Lower lobe of right lung (tissue), 2 donors: Measurements from ENCODE around the gene GIGYF2. TPM values are rescaled to one million over a fixed set of nuclear protein-coding genes. Genes with fewer than 3 reads are reported as not detected.

Experiments
- ATAC-seq, 2 donors: fragments of 200-7000 bp; cut with Tn5 transposase; one replicate each; pipeline ENCODE4 v1.9.1; 2020 to 2022; ENCODE audit warnings: mild to moderate bottlenecking in 2 of 2, moderate library complexity in 2 of 2
- DNase-seq: peaks from one replicate; pipeline ENCODE4 v3.0.0-alpha.2; 2020
- H3K27ac ChIP-seq: fragments of 200-600 bp; one replicate; pipeline ENCODE4 v1.8.0; 2022
- H3K27me3 ChIP-seq: fragments of 200-600 bp; one replicate; pipeline ENCODE4 v1.8.0; 2022; ENCODE audit warnings: low read depth
- H3K36me3 ChIP-seq: fragments of 200-600 bp; one replicate; pipeline ENCODE4 v1.8.0; 2022; ENCODE audit warnings: mild to moderate bottlenecking
- H3K4me1 ChIP-seq: fragments of 200-600 bp; one replicate; pipeline ENCODE4 v1.8.0; 2022
- H3K4me3 ChIP-seq: fragments of 200-600 bp; one replicate; pipeline ENCODE4 v1.8.0; 2022; ENCODE audit warnings: mild to moderate bottlenecking
- H3K9me3 ChIP-seq: fragments of 200-600 bp; one replicate; pipeline ENCODE4 v1.8.0; 2022
- intact Hi-C: fragments of 100-400 bp; cut with DNase I; formaldehyde crosslinking; loops from one replicate; pipeline ENCODE4 v1.11.0; 2022
- total RNA-seq: library from RNA; stranded (reverse); fragmentation: NEBNext Ultra II Directional; extraction: Animal tissue kit (Norgen Biotek cat#: 25700); gene quantifications from one replicate; pipeline ENCODE4 v1.2.1, GENCODE V29; 2021
- TF ChIP-seq, protein P1 (sequence below): fragments of 200-600 bp; IDR thresholded peaks from one replicate; pipeline ENCODE4 v1.8.0; 2022; ENCODE audit warnings: antibody characterized with exemption, mild to moderate bottlenecking
- donor health status: DM: no; HTN: yes; CAD: no; lungs with severe emphysema.

Gene GIGYF2
- total RNA-seq, 1 donor from 2014 or later = 67.6 TPM

DNA sequence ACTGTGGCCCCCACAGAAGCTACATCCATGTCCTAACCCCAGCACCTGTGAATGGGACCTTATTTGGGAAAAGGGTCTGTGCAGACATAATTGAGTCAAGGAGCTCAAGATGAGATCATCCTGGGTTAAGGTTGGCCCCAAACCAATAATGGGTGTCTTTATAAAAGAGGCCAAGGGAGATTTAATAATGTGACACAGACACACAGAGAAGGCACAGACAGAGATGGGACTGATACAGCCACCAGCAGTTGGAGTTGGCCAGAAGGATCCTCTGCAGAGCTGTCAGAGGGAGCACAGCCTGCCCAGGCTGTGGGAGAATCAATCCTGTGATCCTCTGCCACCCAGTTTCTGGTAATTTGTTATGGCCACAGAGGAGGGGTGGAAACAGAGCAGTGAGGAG, 199.0 kb downstream of the GIGYF2 start:
- Histone ChIP-seq H3K9me3 (no peaks in the 10 kb centered on the region), H3K27ac (no peak overlapping the region), H3K27me3 (peaks cover 9% of the 10 kb centered on the region), H3K4me1 (no peaks in the 10 kb centered on the region), H3K4me3 (no peak overlapping the region), H3K36me3 (no peaks in the 10 kb centered on the region)
- intact Hi-C loops = no loop called here
- DNase-seq (no peak), ATAC-seq (no peak)
- TF ChIP-seq, protein P1, sequence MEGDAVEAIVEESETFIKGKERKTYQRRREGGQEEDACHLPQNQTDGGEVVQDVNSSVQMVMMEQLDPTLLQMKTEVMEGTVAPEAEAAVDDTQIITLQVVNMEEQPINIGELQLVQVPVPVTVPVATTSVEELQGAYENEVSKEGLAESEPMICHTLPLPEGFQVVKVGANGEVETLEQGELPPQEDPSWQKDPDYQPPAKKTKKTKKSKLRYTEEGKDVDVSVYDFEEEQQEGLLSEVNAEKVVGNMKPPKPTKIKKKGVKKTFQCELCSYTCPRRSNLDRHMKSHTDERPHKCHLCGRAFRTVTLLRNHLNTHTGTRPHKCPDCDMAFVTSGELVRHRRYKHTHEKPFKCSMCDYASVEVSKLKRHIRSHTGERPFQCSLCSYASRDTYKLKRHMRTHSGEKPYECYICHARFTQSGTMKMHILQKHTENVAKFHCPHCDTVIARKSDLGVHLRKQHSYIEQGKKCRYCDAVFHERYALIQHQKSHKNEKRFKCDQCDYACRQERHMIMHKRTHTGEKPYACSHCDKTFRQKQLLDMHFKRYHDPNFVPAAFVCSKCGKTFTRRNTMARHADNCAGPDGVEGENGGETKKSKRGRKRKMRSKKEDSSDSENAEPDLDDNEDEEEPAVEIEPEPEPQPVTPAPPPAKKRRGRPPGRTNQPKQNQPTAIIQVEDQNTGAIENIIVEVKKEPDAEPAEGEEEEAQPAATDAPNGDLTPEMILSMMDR = no peak

DNA sequence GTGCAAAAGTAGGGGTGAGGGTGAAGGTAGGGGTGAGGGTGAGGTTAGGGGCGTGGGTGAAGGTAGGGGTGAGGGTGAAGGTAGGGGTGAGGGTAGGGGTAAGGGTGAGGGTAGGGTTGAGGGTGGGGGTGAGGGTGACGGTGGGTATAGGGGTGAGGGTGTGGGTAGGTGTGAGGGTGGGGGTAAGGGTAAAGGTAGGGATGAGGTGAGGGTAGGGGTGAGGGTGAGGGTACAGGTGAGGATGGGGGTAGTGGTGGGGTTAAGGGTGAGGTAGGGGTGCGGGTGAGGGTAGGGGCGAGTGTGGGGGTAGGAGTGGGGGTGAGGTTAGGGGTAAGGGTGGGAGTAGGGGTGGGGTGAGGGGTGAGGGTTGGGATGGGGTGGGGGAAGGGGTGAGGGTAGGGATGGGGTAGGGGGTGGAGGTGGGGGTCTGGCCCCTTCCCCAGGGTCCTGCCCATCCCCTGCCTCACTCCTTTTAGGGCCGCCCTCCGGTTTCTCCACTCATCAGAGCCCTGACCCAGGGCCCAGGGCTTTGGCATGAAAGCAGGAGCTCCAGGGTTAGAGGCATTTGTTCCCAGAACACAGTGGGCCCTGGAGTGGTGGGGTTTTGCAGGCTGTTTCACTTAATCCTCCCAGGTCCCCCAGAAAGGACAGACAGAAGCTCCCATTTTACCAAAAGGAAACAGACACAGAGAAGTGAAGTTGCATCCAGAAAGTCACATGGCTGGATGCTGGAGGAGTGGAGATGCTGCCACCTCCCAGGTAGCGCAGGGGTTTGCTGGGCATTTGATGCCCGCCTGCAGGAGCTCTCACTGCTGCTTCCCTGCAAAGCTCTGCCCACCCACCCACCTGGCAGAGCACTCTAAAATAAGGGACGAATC, 199.8 kb downstream of the GIGYF2 start:
- intact Hi-C loops = no loop called here
- ATAC-seq (no peak), DNase-seq (no peak)
- Histone ChIP-seq H3K4me1 (no peaks in the 10 kb centered on the region), H3K36me3 (no peaks in the 10 kb centered on the region), H3K9me3 (no peaks in the 10 kb centered on the region), H3K4me3 (no peak overlapping the region), H3K27ac (no peak overlapping the region), H3K27me3 (peaks cover 13% of the 10 kb centered on the region)
- TF ChIP-seq, protein P1 = no peak

DNA sequence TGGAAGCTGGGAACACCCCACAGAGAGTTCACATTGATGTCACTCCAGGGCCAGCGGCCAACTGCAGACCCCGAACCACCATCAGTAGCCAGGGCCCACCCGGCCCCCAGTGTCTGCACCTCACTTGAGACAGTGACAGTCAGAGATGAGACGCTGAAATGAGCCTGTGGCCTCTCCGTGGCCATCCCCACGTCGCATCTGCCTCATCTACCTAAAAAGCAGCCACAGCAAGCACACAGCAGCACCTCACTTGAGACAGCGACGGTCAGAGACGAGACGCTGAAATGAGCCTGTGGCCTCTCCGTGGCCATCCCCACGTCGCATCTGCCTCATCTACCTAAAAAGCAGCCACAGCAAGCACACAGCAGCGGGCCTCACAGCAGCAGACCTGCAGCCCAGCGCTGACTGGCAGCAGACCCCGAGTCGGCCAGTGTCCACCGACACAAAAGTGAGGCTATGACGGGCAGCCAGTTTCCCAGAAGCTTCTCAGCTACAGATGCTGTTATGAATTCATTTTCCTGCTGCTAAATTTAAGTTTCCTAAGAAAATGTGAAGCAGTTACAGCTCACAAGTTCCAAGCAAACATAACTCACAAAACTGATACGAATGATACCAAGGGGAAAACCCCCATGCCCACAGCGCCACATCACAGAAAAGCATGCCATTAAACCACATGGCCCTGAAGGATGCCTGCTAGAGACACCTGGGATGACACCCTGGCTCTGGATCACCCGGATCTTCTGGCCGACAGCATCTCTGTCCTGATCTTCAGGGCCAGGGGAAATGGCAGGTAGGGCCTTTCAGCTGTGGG, 200.7 kb downstream of the GIGYF2 start:
- no peak overlapping the region for H3K4me3 ChIP-seq
- intact Hi-C loops = no loop called here
- H3K27ac ChIP-seq = no peak overlapping the region
- peaks cover 12% of the 10 kb centered on the region for H3K27me3 ChIP-seq
- ATAC-seq (no peak), DNase-seq (no peak)
- H3K9me3 ChIP-seq = no peaks in the 10 kb centered on the region
- TF ChIP-seq, protein P1 = no peak
- no peaks in the 10 kb centered on the region for H3K4me1 ChIP-seq
- no peaks in the 10 kb centered on the region for H3K36me3 ChIP-seq

DNA sequence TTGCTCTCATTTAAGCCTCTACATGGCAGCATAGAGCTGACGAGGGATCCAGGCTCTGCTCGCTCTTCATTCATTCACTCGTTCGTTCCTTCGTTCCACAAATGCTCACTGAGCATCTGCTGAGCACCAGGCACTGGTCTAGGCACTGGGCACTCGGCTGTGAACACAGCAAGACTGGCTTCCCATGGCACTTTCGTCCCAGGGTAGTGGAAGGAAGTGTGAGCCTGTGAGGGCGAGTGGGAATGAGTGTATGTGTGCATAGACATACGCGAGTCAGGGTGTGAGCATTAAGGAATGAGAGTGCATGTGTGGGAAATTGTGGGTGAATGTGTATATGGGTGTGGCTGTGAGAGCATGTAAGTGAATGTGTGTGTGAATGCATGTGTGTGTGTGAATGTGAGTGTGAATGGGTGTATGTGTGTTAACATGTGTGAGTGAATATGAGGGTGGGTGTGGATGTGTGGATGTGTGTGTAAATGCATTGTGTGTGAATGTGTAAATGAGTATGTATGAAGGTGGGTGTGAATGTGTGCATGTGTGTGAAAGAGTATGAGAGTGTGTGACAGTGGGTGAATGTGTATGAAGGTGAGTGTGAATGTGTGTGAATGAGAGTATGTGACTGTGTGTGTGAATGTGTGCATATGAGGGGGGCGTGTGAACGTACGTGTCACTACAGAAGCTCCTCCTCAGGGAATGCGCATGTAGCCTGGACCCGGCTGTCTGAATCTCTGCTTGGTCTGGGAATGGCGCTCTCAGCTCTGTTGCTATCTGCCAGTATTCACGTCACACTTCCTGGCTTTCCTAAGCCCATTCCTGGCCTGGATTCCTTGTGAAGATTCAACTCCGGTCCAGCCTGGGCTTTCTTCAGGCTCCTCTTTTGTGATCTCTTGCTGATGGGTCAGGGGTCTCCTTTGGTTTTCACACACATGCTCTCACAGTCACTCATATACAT, 201.7 kb downstream of the GIGYF2 start:
- H3K9me3 ChIP-seq = no peaks in the 10 kb centered on the region
- ATAC-seq (no peak), DNase-seq (no peak)
- H3K4me1 ChIP-seq = no peaks in the 10 kb centered on the region
- no peak overlapping the region for H3K4me3 ChIP-seq
- H3K27ac ChIP-seq = no peak overlapping the region
- no peaks in the 10 kb centered on the region for H3K36me3 ChIP-seq
- H3K27me3 ChIP-seq = peaks cover 12% of the 10 kb centered on the region
- intact Hi-C loops = no loop called here
- TF ChIP-seq, protein P1 = no peak
